ENCODE results near the gene PRKAR2A.

Gene PRKAR2A

GRCh38 chr3:48711727-48712126 lies 135.9 kb downstream of the PRKAR2A start:
- Histone ChIP-seq H3K27me3 (ENCODE audit: control insufficient read depth, insufficient read depth, low read length) (no peaks in the 10 kb centered on the region), H3K36me3 (ENCODE audit: control insufficient read depth, insufficient read depth, low read length) (no peaks in the 10 kb centered on the region), H3K27ac (no peak overlapping the region), H3K9me3 (ENCODE audit: control insufficient read depth, low read length) (no peaks in the 10 kb centered on the region), H3K4me2 (ENCODE audit: low read length) (no peak overlapping the region), H3K79me2 (peaks cover 88% of the 10 kb centered on the region), H3K4me3 (ENCODE audit: low read depth, low read length) (no peak overlapping the region), H2AFZ (no peak overlapping the region), H3K9ac (no peak overlapping the region), H3K4me1 (peaks cover 18% of the 10 kb centered on the region)
- TF ChIP-seq CTCF (IDR thresholded peaks at IDR 0.05), result no peak

GRCh38 chr3:48709051-48709461 lies 138.6 kb downstream of the PRKAR2A start:
- Histone ChIP-seq H3K9ac (no peak overlapping the region), H3K79me2 (peaks cover 91% of the 10 kb centered on the region), H3K9me3 (ENCODE audit: control insufficient read depth, low read length) (no peaks in the 10 kb centered on the region), H3K27me3 (ENCODE audit: control insufficient read depth, insufficient read depth, low read length) (no peaks in the 10 kb centered on the region), H3K27ac (peak overlapping the region; percentile 3), H3K4me3 (ENCODE audit: low read depth, low read length) (no peak overlapping the region), H3K36me3 (ENCODE audit: control insufficient read depth, insufficient read depth, low read length) (no peaks in the 10 kb centered on the region), H2AFZ (no peak overlapping the region), H3K4me1 (peaks cover 12% of the 10 kb centered on the region), H3K4me2 (ENCODE audit: low read length) (no peak overlapping the region)
- TF ChIP-seq CTCF (IDR thresholded peaks at IDR 0.05), result no peak

GRCh38 chr3:48708481-48708889 lies 139.2 kb downstream of the PRKAR2A start:
- Histone ChIP-seq H3K27ac (peak overlapping the region; percentile 3), H3K4me2 (ENCODE audit: low read length) (no peak overlapping the region), H3K4me1 (peaks cover 13% of the 10 kb centered on the region), H2AFZ (no peak overlapping the region), H3K79me2 (peaks cover 89% of the 10 kb centered on the region), H3K27me3 (ENCODE audit: control insufficient read depth, insufficient read depth, low read length) (no peaks in the 10 kb centered on the region), H3K4me3 (ENCODE audit: low read depth, low read length) (no peak overlapping the region), H3K36me3 (ENCODE audit: control insufficient read depth, insufficient read depth, low read length) (no peaks in the 10 kb centered on the region), H3K9ac (no peak overlapping the region), H3K9me3 (ENCODE audit: control insufficient read depth, low read length) (no peaks in the 10 kb centered on the region)
- TF ChIP-seq CTCF (IDR thresholded peaks at IDR 0.05), result no peak

GRCh38 chr3:48707157-48707556 lies 140.5 kb downstream of the PRKAR2A start:
- H2AFZ ChIP-seq, result no peak overlapping the region
- no peaks in the 10 kb centered on the region for H3K27me3 ChIP-seq (ENCODE audit: control insufficient read depth, insufficient read depth, low read length)
- no peak overlapping the region for H3K9ac ChIP-seq
- peaks cover 13% of the 10 kb centered on the region for H3K4me1 ChIP-seq
- H3K9me3 ChIP-seq (ENCODE audit: control insufficient read depth, low read length), result no peaks in the 10 kb centered on the region
- no peak overlapping the region for H3K27ac ChIP-seq
- H3K4me3 ChIP-seq (ENCODE audit: low read depth, low read length), result no peak overlapping the region
- no peak overlapping the region for H3K4me2 ChIP-seq (ENCODE audit: low read length)
- H3K36me3 ChIP-seq (ENCODE audit: control insufficient read depth, insufficient read depth, low read length), result no peaks in the 10 kb centered on the region
- TF ChIP-seq CTCF (IDR thresholded peaks at IDR 0.05), result no peak
- peaks cover 85% of the 10 kb centered on the region for H3K79me2 ChIP-seq

GRCh38 chr3:48702320-48702920 lies 145.3 kb downstream of the PRKAR2A start:
- Histone ChIP-seq H3K4me3 (ENCODE audit: low read depth, low read length) (no peak overlapping the region), H3K9ac (no peak overlapping the region), H3K4me2 (ENCODE audit: low read length) (no peak overlapping the region), H3K27ac (no peak overlapping the region), H3K36me3 (ENCODE audit: control insufficient read depth, insufficient read depth, low read length) (no peaks in the 10 kb centered on the region), H2AFZ (no peak overlapping the region), H3K79me2 (peaks cover 75% of the 10 kb centered on the region), H3K4me1 (peaks cover 3% of the 10 kb centered on the region), H3K27me3 (ENCODE audit: control insufficient read depth, insufficient read depth, low read length) (no peaks in the 10 kb centered on the region), H3K9me3 (ENCODE audit: control insufficient read depth, low read length) (no peaks in the 10 kb centered on the region)
- TF ChIP-seq CTCF (IDR thresholded peaks at IDR 0.05), result no peak

Data from parathyroid adenoma (tissue), 2 donors.